ENCODE data around the gene FERMT2. TPM values are rescaled to one million over a fixed set of nuclear protein-coding genes. Genes with fewer than 3 reads are reported as not detected.

The FERMT2 gene
- total RNA-seq, 1 donor from 2014 or later = 79.7 TPM

DNA sequence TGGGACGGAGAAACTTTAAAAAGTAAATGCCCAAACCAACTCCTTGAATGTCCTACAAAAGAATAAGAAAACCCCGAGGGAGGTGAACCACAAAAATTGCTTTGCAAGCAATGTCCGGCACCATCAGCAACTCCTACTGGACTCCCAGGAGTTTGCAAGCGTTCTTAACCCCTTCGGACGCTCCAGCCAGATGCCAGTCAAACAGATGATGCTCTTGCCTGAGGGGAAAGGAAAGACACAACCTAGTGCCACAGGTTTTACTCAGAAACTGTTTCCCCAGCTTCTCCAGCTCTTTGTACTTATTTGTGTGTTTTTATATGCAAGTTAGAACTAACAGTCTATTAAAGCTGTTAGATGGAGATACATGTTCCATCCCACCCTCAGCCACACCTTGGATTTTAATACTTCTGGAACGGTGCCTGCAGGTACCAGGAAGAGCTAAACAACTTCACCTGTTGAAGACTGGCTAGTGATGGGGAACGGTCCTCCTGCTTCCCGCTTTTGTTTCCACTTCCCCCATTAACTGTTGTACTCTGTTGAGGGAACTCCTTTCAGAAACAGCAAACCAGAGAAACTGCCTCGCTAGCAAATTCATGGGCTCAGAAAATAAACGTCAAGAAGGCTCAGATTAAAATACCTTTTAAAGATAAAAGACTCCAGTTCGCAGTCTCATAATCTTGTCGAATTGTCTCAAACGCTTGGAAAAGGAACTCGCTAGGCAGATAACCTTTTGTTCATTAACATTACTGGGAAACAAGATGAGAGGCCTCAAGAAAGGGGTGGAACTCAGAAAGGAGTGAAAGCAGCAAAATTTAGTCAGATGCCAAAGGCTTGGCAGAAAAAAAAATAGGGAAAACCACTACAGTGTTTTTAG is 1.1 kb upstream of the FERMT2 start:
- peak overlapping the region; percentile 90 for H3K4me3 Mint-ChIP-seq (ENCODE audit: unreplicated experiment)
- H3K4me1 Mint-ChIP-seq (ENCODE audit: low read depth, unreplicated experiment) = peaks cover 34% of the 10 kb centered on the region
- H3K36me3 Mint-ChIP-seq (ENCODE audit: unreplicated experiment) = peaks cover 7% of the 10 kb centered on the region
- TF ChIP-seq, protein P1, sequence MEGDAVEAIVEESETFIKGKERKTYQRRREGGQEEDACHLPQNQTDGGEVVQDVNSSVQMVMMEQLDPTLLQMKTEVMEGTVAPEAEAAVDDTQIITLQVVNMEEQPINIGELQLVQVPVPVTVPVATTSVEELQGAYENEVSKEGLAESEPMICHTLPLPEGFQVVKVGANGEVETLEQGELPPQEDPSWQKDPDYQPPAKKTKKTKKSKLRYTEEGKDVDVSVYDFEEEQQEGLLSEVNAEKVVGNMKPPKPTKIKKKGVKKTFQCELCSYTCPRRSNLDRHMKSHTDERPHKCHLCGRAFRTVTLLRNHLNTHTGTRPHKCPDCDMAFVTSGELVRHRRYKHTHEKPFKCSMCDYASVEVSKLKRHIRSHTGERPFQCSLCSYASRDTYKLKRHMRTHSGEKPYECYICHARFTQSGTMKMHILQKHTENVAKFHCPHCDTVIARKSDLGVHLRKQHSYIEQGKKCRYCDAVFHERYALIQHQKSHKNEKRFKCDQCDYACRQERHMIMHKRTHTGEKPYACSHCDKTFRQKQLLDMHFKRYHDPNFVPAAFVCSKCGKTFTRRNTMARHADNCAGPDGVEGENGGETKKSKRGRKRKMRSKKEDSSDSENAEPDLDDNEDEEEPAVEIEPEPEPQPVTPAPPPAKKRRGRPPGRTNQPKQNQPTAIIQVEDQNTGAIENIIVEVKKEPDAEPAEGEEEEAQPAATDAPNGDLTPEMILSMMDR (IDR thresholded peaks at IDR 0.05; ENCODE audit: partially characterized antibody, unreplicated experiment) = no peak
- H3K27ac Mint-ChIP-seq (ENCODE audit: unreplicated experiment) = peak overlapping the region; percentile 94
- H3K27me3 Mint-ChIP-seq (ENCODE audit: unreplicated experiment) = peaks cover 8% of the 10 kb centered on the region
- peaks cover 17% of the 10 kb centered on the region for H3K9me3 Mint-ChIP-seq (ENCODE audit: unreplicated experiment)
- DNase-seq = peak; percentile 39

DNA sequence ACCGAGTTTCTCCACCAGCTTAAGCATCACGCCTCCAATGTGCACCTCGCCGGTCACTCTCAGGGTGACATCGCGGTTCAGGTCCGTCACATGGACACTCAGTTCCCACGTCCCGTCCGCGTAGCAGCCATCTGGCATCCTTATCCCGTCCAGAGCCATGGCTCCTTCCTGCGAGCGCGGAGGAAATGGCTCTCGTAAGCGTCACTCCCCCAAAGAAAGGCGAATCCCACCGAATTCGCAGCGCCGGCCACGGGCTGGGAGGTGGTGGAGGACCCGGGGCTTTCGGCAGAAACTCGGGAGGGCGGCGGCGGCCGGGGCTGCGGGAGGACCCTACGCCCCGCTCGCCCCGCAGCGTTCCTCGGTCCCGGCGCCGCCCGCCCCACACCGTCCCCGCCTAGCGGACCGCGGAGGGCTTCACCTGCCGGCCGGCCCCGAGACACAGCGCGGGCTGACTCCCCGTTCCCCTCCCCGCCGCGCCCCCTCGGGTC is 396 bp downstream of the FERMT2 start:
- Mint-ChIP-seq H3K9me3 (ENCODE audit: unreplicated experiment) (peaks cover 17% of the 10 kb centered on the region), H3K27me3 (ENCODE audit: unreplicated experiment) (peaks cover 8% of the 10 kb centered on the region), H3K4me1 (ENCODE audit: low read depth, unreplicated experiment) (peaks cover 34% of the 10 kb centered on the region), H3K36me3 (ENCODE audit: unreplicated experiment) (peaks cover 7% of the 10 kb centered on the region), H3K4me3 (ENCODE audit: unreplicated experiment) (peak overlapping the region; percentile 100), H3K27ac (ENCODE audit: unreplicated experiment) (peak overlapping the region; percentile 96)
- TF ChIP-seq, protein P1 (IDR thresholded peaks at IDR 0.05; ENCODE audit: partially characterized antibody, unreplicated experiment) = peak; percentile 9
- peak; percentile 71 for DNase-seq

DNA sequence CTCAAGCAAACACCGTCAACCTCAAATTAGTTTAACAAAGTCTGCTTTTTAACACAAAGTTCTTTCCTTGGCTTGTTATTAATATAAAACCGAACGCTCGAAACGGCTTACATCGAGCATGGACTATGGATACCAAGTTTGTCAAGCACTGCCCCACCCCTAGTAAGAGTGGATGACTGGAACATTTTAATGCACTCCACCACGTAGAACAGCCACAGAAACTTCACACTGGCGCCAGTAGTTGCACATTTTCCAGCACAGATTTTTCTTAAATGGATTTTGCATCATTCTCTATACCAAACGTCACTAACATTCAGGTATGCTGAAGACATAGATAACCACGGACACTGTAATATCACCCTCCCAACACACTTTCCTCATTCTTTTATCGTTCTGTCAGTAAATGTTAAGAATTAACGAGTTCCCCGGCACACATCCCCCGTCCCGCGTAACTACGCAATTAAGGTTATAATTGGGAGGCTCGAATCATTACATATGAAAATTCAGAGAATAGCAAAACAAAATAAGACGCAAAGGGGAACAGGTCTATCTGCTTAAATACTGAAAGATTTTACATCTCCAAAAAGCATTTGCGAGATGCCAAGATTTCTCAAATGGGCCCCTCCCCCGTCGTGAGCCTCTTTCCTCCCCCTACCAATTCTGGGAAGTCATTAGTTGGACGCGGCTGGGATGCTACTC is 990 bp downstream of the FERMT2 start:
- H3K27me3 Mint-ChIP-seq (ENCODE audit: unreplicated experiment) = peaks cover 8% of the 10 kb centered on the region

DNA sequence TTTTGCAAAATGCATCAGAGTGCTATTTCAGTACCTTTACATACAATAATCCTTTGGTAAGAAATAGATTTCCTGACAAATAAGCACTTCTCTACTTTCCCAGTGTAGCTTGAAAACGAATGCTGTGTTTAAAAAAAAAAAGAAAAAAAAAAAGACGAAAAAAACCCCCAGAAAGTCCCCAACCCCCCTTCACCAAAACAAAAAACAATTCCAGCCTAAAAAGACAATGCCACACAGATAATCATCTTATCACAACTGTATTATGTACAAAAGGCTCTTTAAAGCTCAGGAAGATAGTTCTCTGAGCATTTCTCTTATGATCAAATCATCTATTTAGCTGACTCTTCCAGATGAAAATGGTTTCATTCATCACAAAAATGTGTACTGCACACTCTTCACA is 1.6 kb downstream of the FERMT2 start:
- no peak for DNase-seq
- H3K27ac Mint-ChIP-seq (ENCODE audit: unreplicated experiment) = no peak overlapping the region
- TF ChIP-seq, protein P1 (IDR thresholded peaks at IDR 0.05; ENCODE audit: partially characterized antibody, unreplicated experiment) = no peak
- H3K4me3 Mint-ChIP-seq (ENCODE audit: unreplicated experiment) = peak overlapping the region; percentile 100
- peaks cover 8% of the 10 kb centered on the region for H3K27me3 Mint-ChIP-seq (ENCODE audit: unreplicated experiment)
- H3K36me3 Mint-ChIP-seq (ENCODE audit: unreplicated experiment) = peaks cover 7% of the 10 kb centered on the region
- H3K4me1 Mint-ChIP-seq (ENCODE audit: low read depth, unreplicated experiment) = peaks cover 32% of the 10 kb centered on the region
- H3K9me3 Mint-ChIP-seq (ENCODE audit: unreplicated experiment) = peaks cover 17% of the 10 kb centered on the region

More for the DNA sequence above, 990 bp downstream of the FERMT2 start:
- Mint-ChIP-seq H3K36me3 (ENCODE audit: unreplicated experiment) (peaks cover 7% of the 10 kb centered on the region), H3K4me1 (ENCODE audit: low read depth, unreplicated experiment) (peaks cover 34% of the 10 kb centered on the region), H3K9me3 (ENCODE audit: unreplicated experiment) (peaks cover 17% of the 10 kb centered on the region), H3K27ac (ENCODE audit: unreplicated experiment) (peak overlapping the region; percentile 96), H3K4me3 (ENCODE audit: unreplicated experiment) (peak overlapping the region; percentile 100)
- TF ChIP-seq, protein P1 (IDR thresholded peaks at IDR 0.05; ENCODE audit: partially characterized antibody, unreplicated experiment) = no peak
- no peak for DNase-seq
